K562 (cell line): ENCODE results near the gene CAPN5.

Experiments
- CBX2 ChIP-seq: fragments of 200-600 bp; sonication (generic); IDR thresholded peaks from one replicate; pipeline ENCODE4 v1.6.1; 2012; ENCODE audit warnings: mild to moderate bottlenecking, low read length, inconsistent platforms; ENCODE audit not compliant: insufficient read depth, poor library complexity, severe bottlenecking
- CTCF ChIP-seq, 3 experiments: IDR thresholded peaks in 2 of 3; conservative IDR thresholded peaks in 1 of 3; 2 replicates each; pipeline ENCODE4 v1.5.1; 2011 to 2012; ENCODE audit warnings: low read length in 3 of 3, mild to moderate bottlenecking in 3 of 3, control low read depth in 2 of 3, improper control_type of control experiment in 1 of 3, inconsistent platforms in 1 of 3, low read depth in 1 of 3, mixed read lengths in 1 of 3, moderate library complexity in 1 of 3; ENCODE audit not compliant: insufficient read depth in 2 of 3
- FOXA1 ChIP-seq: fragments of 450-650 bp; IDR thresholded peaks from 2 replicates; pipeline ENCODE4 v1.6.1; 2016; ENCODE audit warnings: mild to moderate bottlenecking, borderline replicate concordance
- HDAC6 ChIP-seq: IDR thresholded peaks from 2 replicates; pipeline ENCODE4 v1.6.1; 2012; ENCODE audit warnings: low read depth, mild to moderate bottlenecking, control low read depth, inconsistent platforms, low read length, moderate library complexity
- MYC ChIP-seq, 2 experiments: fragments of 250-450 bp in 1 of 2; sonication (Bioruptor Pico) in 1 of 2; IDR thresholded peaks; 2 replicates each; pipeline versions ENCODE4 v1.5.1 to v1.6.1; 2012 to 2021; ENCODE audit warnings: low read depth in 2 of 2, borderline replicate concordance in 1 of 2, improper control_type of control experiment in 1 of 2, low read length in 1 of 2, mild to moderate bottlenecking in 1 of 2, moderate library complexity in 1 of 2
- NFE2L1 ChIP-seq: fragments of 450-650 bp; IDR thresholded peaks from 2 replicates; pipeline ENCODE4 v1.6.1; 2016; ENCODE audit warnings: missing genetic modification characterization, low read depth, mild to moderate bottlenecking, missing compliant biosample characterization, moderate library complexity, borderline replicate concordance
- RERE ChIP-seq: sonication (generic); formaldehyde crosslinking; IDR thresholded peaks from 2 replicates; pipeline ENCODE4 v1.8.0; 2023; ENCODE audit warnings: missing genetic modification reagents, mild to moderate bottlenecking, borderline replicate concordance
- TSC22D4 ChIP-seq: fragments of 450-650 bp; IDR thresholded peaks from 2 replicates; pipeline ENCODE4 v1.6.1; 2016; ENCODE audit warnings: missing genetic modification characterization, missing biosample characterization, control low read depth
- ZNF184 ChIP-seq: sonication (generic); formaldehyde crosslinking; IDR thresholded peaks from 2 replicates; pipeline ENCODE4 v1.5.0; 2020; ENCODE audit warnings: missing genetic modification reagents
- ZNF232 ChIP-seq: sonication (generic); formaldehyde crosslinking; IDR thresholded peaks from 2 replicates; pipeline ENCODE4 v1.8.0; 2022; ENCODE audit warnings: mild to moderate bottlenecking, missing genetic modification reagents

GRCh38 chr11:77125695-77126094, 58.9 kb downstream of the CAPN5 start:
- no peak for TF ChIP-seq FOXA1
- TF ChIP-seq RERE (CRISPR knock-in tag) = no peak
- TF ChIP-seq NFE2L1 (tag) = no peak
- no peak for TF ChIP-seq ZNF232 (CRISPR knock-in tag)
- no peak for TF ChIP-seq HDAC6
- TF ChIP-seq CBX2 = no peak
- no peak for TF ChIP-seq MYC (IDR thresholded peaks at IDR 0.05; ENCODE audit: low read depth, low read length)
- no peak for TF ChIP-seq MYC (CRISPR knock-in tag; IDR thresholded peaks at IDR 0.05; ENCODE audit: borderline replicate concordance, low read depth)
- TF ChIP-seq CTCF (IDR thresholded peaks at IDR 0.05 in 2 of 3, conservative IDR thresholded peaks at IDR 0.05 in 1 of 3; ENCODE audit: insufficient read depth in 2 of 3, low read depth in 1 of 3, low read length in 3 of 3) = no peak
- no peak for TF ChIP-seq ZNF184 (CRISPR knock-in tag)
- TF ChIP-seq TSC22D4 (tag) = no peak
